GM12865 (cell line): ENCODE data around the gene FARP2.

Source experiments
- DNase-seq: peaks from one replicate; pipeline ENCODE4 v3.0.0; 2010; ENCODE audit warnings: low read depth
- H3K4me3 ChIP-seq: 2 replicates; pipeline ENCODE4 v1.5.1; 2011; ENCODE audit warnings: mild to moderate bottlenecking, low read depth, low read length, control low read depth
- CTCF ChIP-seq: IDR thresholded peaks from 2 replicates; pipeline ENCODE4 v1.5.1; 2011; ENCODE audit warnings: low read length, control low read depth, low read depth, inconsistent platforms; ENCODE audit not compliant: insufficient read depth; ENCODE audit errors: missing control alignments

The FARP2 gene

GRCh38 chr2:241344925-241345651 is 11.0 kb upstream of the FARP2 start:
- DNase-seq: no peak
- TF ChIP-seq CTCF: no peak
- no peak overlapping the region for H3K4me3 ChIP-seq

GRCh38 chr2:241349941-241350340 is 6.1 kb upstream of the FARP2 start:
- no peak for TF ChIP-seq CTCF
- no peak for DNase-seq
- H3K4me3 ChIP-seq: no peak overlapping the region

GRCh38 chr2:241350530-241350877 is 5.6 kb upstream of the FARP2 start:
- no peak for TF ChIP-seq CTCF
- no peak overlapping the region for H3K4me3 ChIP-seq
- no peak for DNase-seq

- TF ChIP-seq CTCF: no peak
- no peak for DNase-seq
- no peak overlapping the region for H3K4me3 ChIP-seq
These were observed 5.0 kb upstream of the FARP2 start for GRCh38 chr2:241350878-241351639.

- DNase-seq: no peak
- no peak for TF ChIP-seq CTCF
These were observed 4.4 kb upstream of the FARP2 start for GRCh38 chr2:241351640-241352031.

GRCh38 chr2:241352227-241352626 is 3.9 kb upstream of the FARP2 start:
- no peak for DNase-seq
- no peak overlapping the region for H3K4me3 ChIP-seq
- TF ChIP-seq CTCF: no peak

More at GRCh38 chr2:241351640-241352031, 4.4 kb upstream of the FARP2 start:
- no peak overlapping the region for H3K4me3 ChIP-seq
